ENCODE results near the gene STRBP.
"Not testable (repeated sequence)": the region's sequence is repeated elsewhere in the genome, so short reads cannot be mapped to it uniquely, and the experiment has no call there.

STRBP gene

DNA sequence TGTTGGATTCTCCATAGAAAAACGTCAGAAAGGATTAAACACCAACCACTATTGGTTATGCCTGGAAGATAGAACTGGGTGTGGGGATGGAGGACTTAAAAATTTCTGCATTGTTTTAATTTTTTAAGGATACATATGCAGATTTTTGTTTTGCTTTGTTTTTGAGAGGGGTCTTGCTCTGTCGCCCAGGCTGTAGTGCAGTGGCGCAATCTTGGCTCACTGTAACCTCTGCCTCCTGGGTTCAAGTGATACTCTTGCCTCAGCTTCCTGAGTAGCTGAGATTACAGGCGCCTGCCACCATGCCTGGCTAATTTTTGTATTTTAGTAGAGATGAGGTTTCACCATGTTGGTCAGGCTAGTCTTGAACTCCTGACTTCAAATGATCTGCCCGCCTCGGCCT lies 2.7 kb upstream of the STRBP start:
- no CpG with 5 or more reads among the region's 6 CpGs for WGBS (ENCODE audit: extremely low coverage, insufficient coverage, low lambda C conversion rate)
- H4K8ac ChIP-seq (ENCODE audit: low read depth, low read length), result not testable (repeated sequence)

DNA sequence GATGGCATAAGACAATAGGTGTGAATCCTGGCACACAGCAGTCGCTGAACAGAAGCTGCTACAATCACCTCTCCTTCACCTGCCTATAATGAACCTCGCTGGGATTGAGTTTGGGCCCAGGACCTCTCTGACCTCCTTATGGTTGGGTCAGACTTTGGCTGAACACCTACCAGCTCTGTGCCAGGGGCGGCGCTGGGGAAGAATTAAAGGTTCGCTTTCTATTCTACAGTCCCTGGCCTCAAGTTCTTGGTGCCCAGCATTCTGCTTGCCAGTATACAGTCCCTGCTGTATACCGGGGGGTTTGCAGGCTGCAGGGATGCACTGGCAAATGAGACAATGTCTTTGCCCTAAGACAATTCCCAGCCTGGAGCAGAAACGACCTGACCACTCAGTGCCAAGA lies 895 bp upstream of the STRBP start:
- H2BK5ac ChIP-seq (ENCODE audit: low read length), result no peak overlapping the region
- H3K23ac ChIP-seq (ENCODE audit: low read length), result no peak overlapping the region
- no peak overlapping the region for H4K8ac ChIP-seq (ENCODE audit: low read depth, low read length)
- peak overlapping the region; percentile 66 for H3K56ac ChIP-seq (ENCODE audit: low read length)
- no peak for DNase-seq
- H2BK120ac ChIP-seq (ENCODE audit: low read depth, low read length), result no peak overlapping the region
- no peak overlapping the region for H3K18ac ChIP-seq (ENCODE audit: low read length)
- no CpG with 5 or more reads among the region's 7 CpGs for WGBS (ENCODE audit: extremely low coverage, insufficient coverage, low lambda C conversion rate)
- H3K4me2 ChIP-seq (ENCODE audit: low read length), result peak overlapping the region; percentile 62
- no peak overlapping the region for H3K4ac ChIP-seq (ENCODE audit: low read depth, low read length)
- peaks cover 9% of the 10 kb centered on the region for H3K4me1 ChIP-seq (ENCODE audit: control insufficient read depth, low read depth, low read length)
- H3K27me3 ChIP-seq (ENCODE audit: insufficient read depth, low read length, poor library complexity), result no peaks in the 10 kb centered on the region
- H3K79me2 ChIP-seq (ENCODE audit: control insufficient read depth, insufficient read depth, low read length), result peaks cover 19% of the 10 kb centered on the region
- H3K9ac ChIP-seq (ENCODE audit: low read length), result peak overlapping the region; percentile 35
- no peak overlapping the region for H3K27ac ChIP-seq (ENCODE audit: low read depth, low read length)
- H3K4me3 ChIP-seq (ENCODE audit: low read length), result peak overlapping the region; percentile 60
- H3K36me3 ChIP-seq (ENCODE audit: control insufficient read depth, insufficient read depth, low read length), result no peaks in the 10 kb centered on the region
- H2AK5ac ChIP-seq (ENCODE audit: low read length), result no peak overlapping the region
- peaks cover 13% of the 10 kb centered on the region for H3K79me1 ChIP-seq (ENCODE audit: low read length)
- no peak overlapping the region for H2BK15ac ChIP-seq (replicated peaks; ENCODE audit: low read depth)
- H4K5ac ChIP-seq (ENCODE audit: low read length), result no peak overlapping the region

More for the DNA sequence above, 2.7 kb upstream of the STRBP start:
- not testable (repeated sequence) for H3K18ac ChIP-seq (ENCODE audit: low read length); H3K4ac ChIP-seq (ENCODE audit: low read depth, low read length); H2AK5ac ChIP-seq (ENCODE audit: low read length); H3K36me3 ChIP-seq (ENCODE audit: control insufficient read depth, insufficient read depth, low read length); H3K4me1 ChIP-seq (ENCODE audit: control insufficient read depth, low read depth, low read length); H3K9ac ChIP-seq (ENCODE audit: low read length); H3K23ac ChIP-seq (ENCODE audit: low read length); H3K56ac ChIP-seq (ENCODE audit: low read length); DNase-seq; H2BK120ac ChIP-seq (ENCODE audit: low read depth, low read length); H2BK15ac ChIP-seq (replicated peaks; ENCODE audit: low read depth); H4K5ac ChIP-seq (ENCODE audit: low read length); H3K4me2 ChIP-seq (ENCODE audit: low read length); H3K4me3 ChIP-seq (ENCODE audit: low read length); H2BK5ac ChIP-seq (ENCODE audit: low read length); H3K27me3 ChIP-seq (ENCODE audit: insufficient read depth, low read length, poor library complexity); H3K79me1 ChIP-seq (ENCODE audit: low read length); H3K27ac ChIP-seq (ENCODE audit: low read depth, low read length)
- H3K79me2 ChIP-seq (ENCODE audit: control insufficient read depth, insufficient read depth, low read length), result peaks cover 11% of the 10 kb centered on the region

DNA sequence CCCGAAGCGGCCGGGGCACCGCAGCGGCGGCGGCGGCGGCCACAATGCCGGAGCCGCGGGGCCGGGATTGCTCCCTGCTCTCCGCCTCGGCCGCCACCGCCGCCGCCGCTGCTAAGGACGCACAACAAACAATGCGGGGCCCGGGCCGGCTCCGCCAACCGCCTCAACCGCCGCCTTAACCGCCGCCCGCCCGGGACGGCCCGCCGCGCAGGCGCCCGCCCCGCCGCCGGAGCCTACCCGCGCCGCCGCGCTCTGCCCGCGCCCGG lies 254 bp downstream of the STRBP start:
- Histone ChIP-seq H3K4me1 (ENCODE audit: control insufficient read depth, low read depth, low read length) (peaks cover 9% of the 10 kb centered on the region), H2BK120ac (ENCODE audit: low read depth, low read length) (no peak overlapping the region), H3K56ac (ENCODE audit: low read length) (peak overlapping the region; percentile 91), H3K4me3 (ENCODE audit: low read length) (peak overlapping the region; percentile 74), H3K27me3 (ENCODE audit: insufficient read depth, low read length, poor library complexity) (no peaks in the 10 kb centered on the region), H4K5ac (ENCODE audit: low read length) (no peak overlapping the region), H3K4me2 (ENCODE audit: low read length) (peak overlapping the region; percentile 45), H3K79me2 (ENCODE audit: control insufficient read depth, insufficient read depth, low read length) (peaks cover 20% of the 10 kb centered on the region), H3K27ac (ENCODE audit: low read depth, low read length) (peak overlapping the region; percentile 52), H2BK5ac (ENCODE audit: low read length) (no peak overlapping the region), H3K79me1 (ENCODE audit: low read length) (peaks cover 13% of the 10 kb centered on the region), H3K4ac (ENCODE audit: low read depth, low read length) (peak overlapping the region; percentile 57), H2BK15ac (replicated peaks; ENCODE audit: low read depth) (no peak overlapping the region), H3K9ac (ENCODE audit: low read length) (peak overlapping the region; percentile 81), H4K8ac (ENCODE audit: low read depth, low read length) (no peak overlapping the region), H2AK5ac (ENCODE audit: low read length) (no peak overlapping the region), H3K36me3 (ENCODE audit: control insufficient read depth, insufficient read depth, low read length) (no peaks in the 10 kb centered on the region), H3K23ac (ENCODE audit: low read length) (no peak overlapping the region), H3K18ac (ENCODE audit: low read length) (peak overlapping the region; percentile 85)
- no peak for DNase-seq
- no CpG with 5 or more reads among the region's 49 CpGs for WGBS (ENCODE audit: extremely low coverage, insufficient coverage, low lambda C conversion rate)

DNA sequence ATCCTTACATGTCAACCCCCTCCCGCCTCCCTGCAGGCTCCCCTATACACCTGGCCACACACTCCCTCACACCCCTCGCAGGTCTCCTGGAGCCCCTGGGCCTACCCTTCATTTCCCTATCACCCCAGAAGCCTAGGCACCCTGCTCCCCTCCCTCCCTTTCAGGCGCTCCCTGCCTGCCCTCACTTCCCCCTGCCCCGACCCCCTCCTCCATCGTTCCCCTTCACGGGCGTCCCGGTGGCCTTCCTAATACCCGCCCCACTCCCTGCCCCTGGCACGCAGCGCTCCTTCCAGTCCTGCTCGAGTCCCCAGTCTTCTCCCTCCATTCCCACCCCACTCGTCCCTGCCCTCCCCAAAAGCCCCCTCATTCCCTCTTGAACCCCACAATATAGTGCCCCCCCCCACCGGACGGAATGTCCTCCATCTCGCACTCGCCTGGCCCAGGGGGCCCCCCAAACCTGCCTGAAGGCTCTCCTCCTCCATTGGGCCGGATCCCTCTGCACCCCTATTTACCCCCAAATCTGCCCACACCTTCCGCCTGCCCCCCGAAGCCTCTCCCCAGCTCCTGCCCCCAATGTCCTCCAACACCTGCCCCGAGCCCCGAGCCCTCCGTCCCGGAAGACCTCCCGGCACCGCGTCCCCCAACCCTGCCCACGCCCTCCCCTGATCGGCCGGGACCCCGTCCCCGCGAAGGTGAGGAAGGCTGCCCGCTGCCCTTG lies 746 bp downstream of the STRBP start:
- no CpG with 5 or more reads among the region's 34 CpGs for WGBS (ENCODE audit: extremely low coverage, insufficient coverage, low lambda C conversion rate)
- Histone ChIP-seq H4K8ac (ENCODE audit: low read depth, low read length) (no peak overlapping the region), H3K4me2 (ENCODE audit: low read length) (peak overlapping the region; percentile 45), H3K79me2 (ENCODE audit: control insufficient read depth, insufficient read depth, low read length) (peaks cover 21% of the 10 kb centered on the region), H3K56ac (ENCODE audit: low read length) (peak overlapping the region; percentile 91), H3K18ac (ENCODE audit: low read length) (peak overlapping the region; percentile 85), H2BK15ac (replicated peaks; ENCODE audit: low read depth) (no peak overlapping the region), H2BK5ac (ENCODE audit: low read length) (no peak overlapping the region), H2AK5ac (ENCODE audit: low read length) (no peak overlapping the region), H3K36me3 (ENCODE audit: control insufficient read depth, insufficient read depth, low read length) (no peaks in the 10 kb centered on the region), H3K23ac (ENCODE audit: low read length) (no peak overlapping the region), H2BK120ac (ENCODE audit: low read depth, low read length) (no peak overlapping the region), H3K4ac (ENCODE audit: low read depth, low read length) (no peak overlapping the region), H3K27me3 (ENCODE audit: insufficient read depth, low read length, poor library complexity) (no peaks in the 10 kb centered on the region), H4K5ac (ENCODE audit: low read length) (no peak overlapping the region), H3K4me3 (ENCODE audit: low read length) (peak overlapping the region; percentile 74), H3K79me1 (ENCODE audit: low read length) (peaks cover 13% of the 10 kb centered on the region), H3K4me1 (ENCODE audit: control insufficient read depth, low read depth, low read length) (peaks cover 9% of the 10 kb centered on the region), H3K9ac (ENCODE audit: low read length) (peak overlapping the region; percentile 81), H3K27ac (ENCODE audit: low read depth, low read length) (no peak overlapping the region)
- peak; percentile 16 for DNase-seq

DNA sequence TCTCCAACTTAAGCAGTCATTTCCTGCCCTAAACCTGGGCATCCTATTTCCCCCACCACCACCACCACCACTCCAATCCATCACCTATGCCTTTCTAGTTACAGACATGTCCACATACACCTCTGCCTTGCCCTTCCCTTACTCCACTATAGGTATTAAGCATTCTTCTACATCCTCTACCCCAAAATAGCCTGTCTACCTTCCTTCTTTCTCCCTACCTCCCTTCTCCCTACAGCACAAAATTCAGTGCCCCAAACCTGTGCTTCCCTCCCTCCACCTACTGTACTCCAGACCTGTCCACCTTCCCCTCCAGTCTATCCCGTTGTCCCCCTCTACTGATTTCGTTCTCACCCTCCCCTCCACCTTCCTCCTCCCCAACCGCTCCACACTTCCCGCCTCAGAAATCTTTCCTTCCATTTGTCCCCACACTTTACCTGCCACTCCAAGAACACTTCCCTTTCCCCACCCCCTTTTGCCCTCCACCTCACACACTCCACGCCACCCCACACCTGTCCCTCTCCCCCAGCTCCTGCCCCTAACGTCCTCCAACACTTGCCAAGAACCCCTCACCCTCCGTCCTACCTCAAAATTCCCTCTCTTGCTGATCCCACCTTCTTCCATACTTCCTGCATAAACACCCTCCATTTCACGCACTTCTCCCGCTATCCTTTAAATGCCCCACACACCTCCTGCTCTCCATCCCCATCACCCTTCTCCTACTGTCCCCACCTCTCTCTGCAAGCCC lies 1.6 kb downstream of the STRBP start:
- Histone ChIP-seq H2AK5ac (ENCODE audit: low read length) (no peak overlapping the region), H3K4me3 (ENCODE audit: low read length) (peak overlapping the region; percentile 4), H3K18ac (ENCODE audit: low read length) (no peak overlapping the region), H3K79me1 (ENCODE audit: low read length) (peaks cover 13% of the 10 kb centered on the region), H3K27ac (ENCODE audit: low read depth, low read length) (no peak overlapping the region), H3K4ac (ENCODE audit: low read depth, low read length) (no peak overlapping the region), H4K5ac (ENCODE audit: low read length) (no peak overlapping the region), H3K9ac (ENCODE audit: low read length) (peak overlapping the region; percentile 81), H3K56ac (ENCODE audit: low read length) (peak overlapping the region; percentile 91), H3K27me3 (ENCODE audit: insufficient read depth, low read length, poor library complexity) (no peaks in the 10 kb centered on the region), H3K4me2 (ENCODE audit: low read length) (peak overlapping the region; percentile 45), H3K79me2 (ENCODE audit: control insufficient read depth, insufficient read depth, low read length) (peaks cover 21% of the 10 kb centered on the region), H2BK15ac (replicated peaks; ENCODE audit: low read depth) (no peak overlapping the region), H2BK5ac (ENCODE audit: low read length) (no peak overlapping the region), H3K23ac (ENCODE audit: low read length) (peak overlapping the region; percentile 94), H2BK120ac (ENCODE audit: low read depth, low read length) (no peak overlapping the region), H4K8ac (ENCODE audit: low read depth, low read length) (no peak overlapping the region), H3K36me3 (ENCODE audit: control insufficient read depth, insufficient read depth, low read length) (no peaks in the 10 kb centered on the region), H3K4me1 (ENCODE audit: control insufficient read depth, low read depth, low read length) (peaks cover 9% of the 10 kb centered on the region)
- DNase-seq, result no peak
- WGBS (ENCODE audit: extremely low coverage, insufficient coverage, low lambda C conversion rate), result no CpG with 5 or more reads among the region's 9 CpGs

All from mesendoderm (in vitro differentiated cells).